Heart left ventricle (tissue), 13 donors: ENCODE results near the gene SLC9C1.

Experiments used
- CTCF ChIP-seq, 12 donors: fragments of 200-600 bp; sonication (generic) in 4 of 12; IDR thresholded peaks; one replicate each; pipeline versions ENCODE4 v1.5.0 to v1.8.0; 2018 to 2022; ENCODE audit warnings: antibody characterized with exemption in 12 of 12, mild to moderate bottlenecking in 5 of 12
- POLR2A ChIP-seq, 2 donors: fragments of 450-650 bp; IDR thresholded peaks; one replicate each; pipeline ENCODE4 v1.6.1; 2017; ENCODE audit warnings: antibody characterized with exemption in 2 of 2, mild to moderate bottlenecking in 2 of 2, moderate library complexity in 2 of 2
- donor health status: ischemic (EF 13 %, LVEDD 7.1; RV severe dilation, severe dysfunction).
- donor health status: DM: no; HTN: yes; CAD: no.
- donor health status: DM: no; HTN: no; CAD: no.
- donor health status: ischemic (EF 25% LVEDD 6.9; RV normal size, moderate dysfunction).
- donor health status: ischemic (EF 25% LVEDD 5.7; RV mildly dilated, moderate dysfunction).
- donor health status: ischemic (EF 35%, LVEDD 5.7; RV mildly dilated, moderate dysfunction).
- donor health status: nonischemic (EF 11% LVEDD 7.7; RV severe dilation, severe dysfunction).
- donor health status: DM: yes; HTN: yes; CAD: no.
- donor health status: PGD.
- donor health status: ischemic (EF 29% LVEDD 5.4; RV normal size, mild dysfunction).
- donor health status: nonischemic (EF 23%, LVEDD 6.1; RV moderate dilation, normal function).

- TF ChIP-seq CTCF (IDR thresholded peaks at IDR 0.05) = no peak
- no peak for TF ChIP-seq POLR2A (IDR thresholded peaks at IDR 0.05)
Measured at GRCh38 chr3:112131111-112131510, 162.9 kb downstream of the SLC9C1 start.
